WI38 (cell line): ENCODE results near the gene AQP7.
A peak's percentile ranks its signal among the peaks of the same experiment; 100 is the strongest.

ENCODE experiments used
- H3K4me3 ChIP-seq: 2 replicates; pipeline ENCODE4 v1.5.1; 2011; ENCODE audit warnings: low read depth, mild to moderate bottlenecking, control low read depth, low read length
- CTCF ChIP-seq: IDR thresholded peaks from 2 replicates; pipeline ENCODE4 v1.5.1; 2012; ENCODE audit warnings: low read depth, mild to moderate bottlenecking, control low read depth, low read length

AQP7 gene

GRCh38 chr9:33378121-33378795 is 24.1 kb downstream of the AQP7 start:
- H3K4me3 ChIP-seq: no peak overlapping the region
- TF ChIP-seq CTCF: no peak

- no peak for TF ChIP-seq CTCF
- no peak overlapping the region for H3K4me3 ChIP-seq
These were observed 25.2 kb downstream of the AQP7 start for GRCh38 chr9:33377089-33377715.

GRCh38 chr9:33375841-33376321 is 26.5 kb downstream of the AQP7 start:
- H3K4me3 ChIP-seq: no peak overlapping the region
- TF ChIP-seq CTCF: no peak

GRCh38 chr9:33375238-33375840 is 27.0 kb downstream of the AQP7 start:
- H3K4me3 ChIP-seq: no peak overlapping the region
- no peak for TF ChIP-seq CTCF

- no peak overlapping the region for H3K4me3 ChIP-seq
- peak; percentile 86 for TF ChIP-seq CTCF
These were observed 27.6 kb downstream of the AQP7 start for GRCh38 chr9:33374634-33375237.

- H3K4me3 ChIP-seq: no peak overlapping the region
- no peak for TF ChIP-seq CTCF
These were observed 28.2 kb downstream of the AQP7 start for GRCh38 chr9:33374190-33374589.

GRCh38 chr9:33372900-33373299 is 29.5 kb downstream of the AQP7 start:
- TF ChIP-seq CTCF: no peak
- H3K4me3 ChIP-seq: no peak overlapping the region
